ENCODE results near the gene ABR.
"Not testable (repeated sequence)": the region's sequence is repeated elsewhere in the genome, so short reads cannot be mapped to it uniquely, and the experiment has no call there.

The ABR gene

DNA sequence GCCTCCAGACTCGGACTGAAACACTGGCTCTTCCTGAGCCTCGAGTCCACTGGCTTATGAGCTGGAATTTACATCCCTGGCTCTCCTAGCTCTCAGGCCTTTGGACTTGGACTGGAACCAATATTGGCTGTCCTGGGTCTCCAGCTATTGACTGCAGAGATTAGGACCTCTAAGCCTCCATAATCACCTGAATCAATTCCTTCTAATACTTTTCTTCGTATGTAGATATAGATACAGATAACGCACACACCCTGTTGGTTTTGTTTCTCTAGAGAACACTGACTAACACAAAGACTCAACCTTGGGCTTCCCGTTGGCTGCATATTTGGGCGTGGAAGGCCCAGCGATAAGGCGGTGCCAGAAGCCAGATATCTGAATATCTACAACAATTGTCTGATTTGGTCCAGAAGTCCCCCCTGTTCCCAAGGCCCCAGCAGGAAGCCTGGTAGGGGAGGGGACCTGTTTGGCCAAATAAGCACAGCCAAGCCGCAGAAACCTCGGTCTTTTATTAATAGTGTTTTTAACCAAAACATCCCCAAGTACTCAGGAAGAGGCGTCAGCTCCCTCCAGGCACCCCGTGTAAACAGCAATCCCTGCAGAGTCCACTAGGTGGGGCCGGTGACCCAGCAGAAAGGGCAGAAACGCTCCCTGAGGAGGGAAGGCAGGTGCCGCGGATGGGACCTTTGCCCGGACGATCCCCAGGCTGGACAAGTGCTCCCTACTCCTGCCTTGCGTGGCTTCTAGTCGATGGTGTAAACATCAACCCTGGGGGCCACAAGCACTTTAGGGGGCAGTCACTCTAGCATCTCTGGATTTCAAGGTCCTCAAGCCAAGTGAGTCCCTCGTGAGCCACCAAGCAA, 57.0 kb downstream of the ABR start:
- in situ Hi-C loops (cut with MboI; ENCODE audit: low sequenced_read_pairs), result no loop called here

DNA sequence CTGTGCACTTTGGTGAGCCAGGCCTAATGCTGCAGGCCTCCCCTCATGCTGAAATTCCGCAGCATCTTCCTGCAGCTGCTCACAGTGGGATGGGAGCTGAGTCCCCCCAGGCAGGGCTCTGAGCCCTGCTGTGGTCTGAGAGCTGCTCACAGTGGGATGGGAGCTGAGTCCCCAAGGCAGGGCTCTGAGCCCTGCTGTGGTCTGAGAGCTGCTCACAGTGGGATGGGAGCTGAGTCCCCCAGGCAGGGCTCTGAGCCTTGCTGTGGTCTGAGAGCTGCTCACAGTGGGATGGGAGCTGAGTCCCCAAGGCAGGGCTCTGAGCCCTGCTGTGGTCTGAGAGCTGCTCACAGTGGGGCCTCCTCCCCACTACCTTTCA, 58.4 kb downstream of the ABR start:
- in situ Hi-C loops (cut with MboI; ENCODE audit: low sequenced_read_pairs), result not testable (repeated sequence)

DNA sequence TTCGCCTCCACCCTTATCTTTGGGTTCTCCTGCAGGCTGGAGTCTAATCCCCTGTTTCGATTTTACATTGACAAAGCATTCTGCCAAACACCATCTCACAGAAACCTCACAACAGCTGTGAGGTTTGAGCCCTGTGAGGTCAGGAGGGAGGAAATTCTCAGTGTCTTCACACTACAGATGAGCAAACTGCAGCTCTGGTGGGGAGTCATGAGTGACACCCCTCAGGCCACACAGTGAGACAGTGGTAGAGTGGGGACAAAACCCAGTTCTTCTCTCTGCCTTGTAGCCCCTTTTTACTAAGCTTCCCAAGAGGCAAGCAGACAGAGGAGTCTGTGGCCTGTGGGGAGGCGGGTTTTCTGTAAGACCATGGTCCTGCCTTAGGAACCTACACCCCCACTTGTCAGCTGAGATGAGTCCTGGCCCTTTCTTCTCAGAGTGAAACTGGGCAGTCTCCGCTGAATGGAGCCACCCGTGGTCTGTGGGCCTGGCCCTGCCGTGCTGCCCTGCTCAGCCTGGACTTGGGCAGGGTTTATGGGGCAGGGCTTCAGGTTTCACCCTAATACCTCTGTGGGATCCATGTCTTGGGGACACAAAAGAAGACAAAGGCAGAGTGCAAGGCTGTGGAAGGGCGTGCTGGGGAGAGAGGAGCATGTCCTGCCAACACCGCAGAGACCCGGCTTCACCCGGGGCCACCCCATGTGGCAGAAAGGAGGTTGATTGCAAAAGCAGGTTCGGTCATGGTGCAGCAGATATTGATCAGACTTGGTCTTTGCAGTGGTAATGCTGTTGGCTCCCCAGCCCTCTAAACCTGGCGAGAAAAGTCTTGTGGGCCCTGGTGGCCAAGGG, 59.0 kb downstream of the ABR start:
- in situ Hi-C loops (cut with MboI; ENCODE audit: low sequenced_read_pairs), result no loop called here

DNA sequence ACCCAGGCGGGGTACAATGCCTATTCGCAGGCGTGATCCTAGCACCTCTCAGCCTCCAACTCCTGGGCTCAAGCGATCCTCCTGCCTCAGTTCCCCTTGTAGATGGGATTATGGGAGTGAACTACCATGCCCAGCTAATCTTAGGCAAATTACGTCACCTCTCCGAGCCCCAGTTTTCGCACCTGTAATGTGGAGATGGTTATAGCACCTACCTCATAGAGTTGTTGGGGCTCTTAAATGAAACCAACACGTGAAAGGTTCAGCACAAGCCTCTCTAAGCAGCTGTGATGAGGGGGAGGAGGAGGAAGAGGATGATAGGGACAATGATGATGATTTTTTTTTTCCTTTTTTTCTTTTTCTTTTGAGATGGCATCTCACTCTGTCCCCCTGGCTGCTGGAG, 59.9 kb downstream of the ABR start:
- in situ Hi-C loops (cut with MboI; ENCODE audit: low sequenced_read_pairs), result no loop called here

GRCh38 chr17:1116602-1117001, 63.2 kb downstream of the ABR start:
- in situ Hi-C loops (cut with MboI; ENCODE audit: low sequenced_read_pairs), result no loop called here

GRCh38 chr17:1112875-1113274, 66.9 kb downstream of the ABR start:
- in situ Hi-C loops (cut with MboI; ENCODE audit: low sequenced_read_pairs), result no loop called here

DNA sequence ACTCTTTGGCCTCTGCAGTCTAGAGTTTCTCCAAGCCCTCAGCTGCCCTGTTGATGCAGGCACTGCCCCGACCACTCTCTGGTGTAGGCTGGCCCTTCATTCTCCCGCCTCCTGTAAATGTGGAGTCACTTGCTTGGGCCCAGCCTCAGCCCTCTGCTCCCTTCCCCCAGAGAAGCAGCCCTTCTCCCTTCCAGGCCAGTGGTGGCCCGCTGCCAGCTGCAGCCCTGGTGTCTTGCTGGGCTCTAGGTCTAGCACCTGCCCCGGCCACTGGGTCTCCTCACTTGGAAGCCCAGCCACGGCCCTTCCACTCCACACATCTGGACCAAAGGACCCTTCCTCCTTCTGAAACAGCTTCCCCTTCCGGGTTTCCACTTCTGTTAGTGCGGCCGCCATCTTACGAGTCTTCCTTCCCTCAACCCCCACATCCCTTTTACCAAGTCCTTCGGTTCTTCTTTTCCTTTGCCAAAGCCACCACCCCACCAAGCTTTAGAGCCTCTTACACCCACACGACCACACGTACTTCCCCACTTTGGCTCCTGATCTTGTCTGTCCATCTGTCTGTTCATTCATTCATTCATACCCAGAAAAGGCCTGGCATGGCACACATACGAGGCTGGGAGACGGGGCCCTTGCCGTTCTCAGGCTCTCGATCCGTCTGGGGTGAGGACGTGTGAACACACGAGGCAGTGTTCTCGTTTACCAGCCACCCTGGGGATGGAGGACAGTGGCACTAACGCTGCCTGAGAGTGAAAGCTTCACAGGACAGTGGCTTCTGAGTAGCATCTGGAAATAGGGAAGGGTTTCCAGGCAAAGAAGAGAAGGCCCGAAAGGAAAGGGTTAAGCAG, 68.0 kb downstream of the ABR start:
- in situ Hi-C loops (cut with MboI; ENCODE audit: low sequenced_read_pairs), result no loop called here

DNA sequence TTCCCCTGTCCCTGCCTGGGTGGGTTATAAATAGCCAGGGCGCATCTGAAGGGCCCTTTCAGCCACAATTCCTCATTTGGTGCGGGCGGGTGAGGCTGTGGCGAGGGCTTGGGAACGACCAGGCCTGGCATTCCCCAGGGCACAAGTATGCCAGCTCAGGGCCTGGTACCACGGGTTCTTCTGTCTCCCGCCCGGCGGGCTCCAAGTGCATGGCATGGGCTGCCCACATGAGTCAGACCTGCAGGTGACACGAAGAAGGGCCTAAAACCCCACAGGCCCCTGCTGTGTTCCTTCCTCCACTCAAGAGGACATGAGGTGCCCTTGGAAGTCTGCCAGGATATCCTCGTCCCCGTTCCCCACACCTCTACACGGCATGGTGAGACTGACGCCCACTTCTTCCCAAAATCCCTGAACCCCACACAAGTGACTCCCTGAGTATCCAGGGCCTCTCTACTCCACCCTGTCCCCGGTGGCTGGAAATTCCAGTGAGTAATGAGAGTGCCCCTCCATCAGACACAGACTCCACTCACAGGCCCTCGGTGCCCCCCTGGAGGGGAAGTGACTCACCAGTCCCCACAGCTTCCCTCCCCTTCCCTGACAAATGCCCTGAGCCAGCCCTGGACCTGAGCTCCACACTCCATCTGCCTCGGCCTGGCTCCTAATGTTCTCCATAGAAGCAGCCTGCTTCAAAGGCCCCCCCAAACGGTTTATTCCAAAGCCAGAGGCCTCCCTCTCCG, 68.8 kb downstream of the ABR start:
- in situ Hi-C loops (cut with MboI; ENCODE audit: low sequenced_read_pairs), result no loop called here

DNA sequence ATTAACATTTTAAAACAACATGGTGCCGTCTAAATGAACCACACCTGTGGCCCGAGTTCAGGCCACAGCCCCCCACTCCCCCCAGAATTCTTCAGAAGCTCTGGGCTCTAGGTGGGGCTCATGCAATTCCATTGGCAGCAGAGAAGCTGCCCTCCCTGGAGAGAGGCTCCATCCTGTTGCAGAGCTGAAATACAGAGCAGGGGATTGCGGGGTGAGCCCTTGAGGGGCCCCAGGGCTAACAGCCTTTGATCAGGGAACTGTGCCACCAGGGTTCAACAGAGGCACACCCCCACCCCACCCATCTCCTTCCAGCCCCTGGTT, 69.3 kb downstream of the ABR start:
- in situ Hi-C loops (cut with MboI; ENCODE audit: low sequenced_read_pairs), result no loop called here

GRCh38 chr17:1109606-1110540, 69.9 kb downstream of the ABR start:
- in situ Hi-C loops (cut with MboI; ENCODE audit: low sequenced_read_pairs), result no loop called here

GRCh38 chr17:1108765-1109605, 70.8 kb downstream of the ABR start:
- in situ Hi-C loops (cut with MboI; ENCODE audit: low sequenced_read_pairs), result no loop called here

DNA sequence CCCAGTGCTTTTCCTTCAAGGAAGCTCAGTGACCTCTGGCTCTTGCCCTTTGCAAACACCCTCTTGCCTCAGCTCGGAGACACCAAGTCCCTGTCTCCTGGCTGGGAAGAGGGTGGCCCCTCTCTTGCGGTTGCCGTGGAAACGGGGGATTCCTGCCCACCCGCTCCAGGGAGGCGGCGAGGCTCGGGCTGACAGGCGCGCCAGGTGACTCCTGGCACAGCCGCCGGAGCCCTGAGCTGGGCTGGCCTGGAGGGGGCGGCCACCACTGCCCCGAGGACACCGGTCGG, 71.4 kb downstream of the ABR start:
- in situ Hi-C loops (cut with MboI; ENCODE audit: low sequenced_read_pairs), result no loop called here

GRCh38 chr17:1107777-1108477, 71.9 kb downstream of the ABR start:
- in situ Hi-C loops (cut with MboI; ENCODE audit: low sequenced_read_pairs), result no loop called here

GRCh38 chr17:1107083-1107776, 72.6 kb downstream of the ABR start:
- in situ Hi-C loops (cut with MboI; ENCODE audit: low sequenced_read_pairs), result no loop called here

DNA sequence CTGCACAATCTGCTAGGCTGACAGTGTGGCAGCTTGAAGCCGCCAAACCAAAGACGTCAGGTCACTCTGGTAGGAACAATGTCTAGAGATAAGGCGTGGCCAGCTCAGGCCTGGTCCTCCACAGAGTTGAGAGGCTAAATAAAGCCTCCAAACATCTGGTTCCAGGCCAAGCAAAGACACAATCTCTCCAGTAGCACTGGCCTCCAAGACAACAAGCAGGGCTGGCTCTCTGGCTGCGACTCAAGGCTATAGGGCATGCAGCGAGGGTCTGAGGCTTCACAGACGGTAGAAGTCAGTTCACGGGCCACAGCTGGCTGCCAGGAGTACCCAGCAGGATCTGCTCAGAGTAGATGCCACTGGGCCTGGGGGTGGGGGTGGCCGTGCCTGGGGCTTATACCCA, 75.6 kb downstream of the ABR start:
- in situ Hi-C loops (cut with MboI; ENCODE audit: low sequenced_read_pairs), result no loop called here

DNA sequence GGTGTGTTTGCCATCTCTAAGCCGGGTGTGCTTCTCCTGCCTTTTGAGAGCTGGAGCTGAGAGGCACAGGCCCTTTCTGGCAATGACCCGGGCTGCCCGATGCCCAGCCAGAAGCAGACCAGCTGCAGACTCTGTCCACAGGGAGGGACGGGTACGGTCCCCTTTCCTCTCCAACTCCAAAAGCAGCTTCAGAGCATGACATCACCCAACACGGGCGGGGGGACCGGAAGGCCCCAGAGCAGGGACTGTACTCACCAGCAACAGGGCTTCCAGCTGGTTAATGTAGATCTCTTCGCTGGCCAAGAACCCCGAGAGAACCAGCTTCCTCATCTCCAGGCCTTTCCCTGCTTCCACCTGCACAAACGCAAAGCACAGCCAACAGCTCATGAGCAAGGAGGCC, 79.4 kb downstream of the ABR start:
- in situ Hi-C loops (cut with MboI; ENCODE audit: low sequenced_read_pairs), result no loop called here

DNA sequence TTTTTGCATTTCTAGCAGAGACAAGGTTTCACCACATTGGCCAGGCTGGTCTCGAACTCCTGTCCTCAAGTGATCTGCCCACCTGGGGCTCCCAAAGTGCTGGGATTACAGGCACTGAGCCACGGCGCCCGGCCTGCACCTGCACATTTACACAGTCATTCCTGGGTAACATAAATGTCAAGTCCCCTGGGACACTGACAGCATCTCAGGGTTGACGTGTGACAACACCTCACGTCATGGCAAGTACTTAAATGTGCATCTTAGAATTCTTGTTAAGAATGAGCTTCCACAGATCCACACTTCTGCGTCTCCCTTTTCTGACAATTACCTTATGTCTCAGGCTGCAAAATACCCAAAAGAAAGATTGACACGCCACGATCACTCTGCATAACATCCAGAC, 80.5 kb downstream of the ABR start:
- in situ Hi-C loops (cut with MboI; ENCODE audit: low sequenced_read_pairs), result no loop called here

Measured in HL-60/S4 (cell line).